ENCODE measurements around the gene GMEB1. TPM values are rescaled to one million over a fixed set of nuclear protein-coding genes. Genes with fewer than 3 reads are reported as not detected.
A peak's percentile ranks its signal among the peaks of the same experiment; 100 is the strongest.
"Not testable (repeated sequence)": the region's sequence is repeated elsewhere in the genome, so short reads cannot be mapped to it uniquely, and the experiment has no call there.

Gene GMEB1
- total and polyA plus RNA-seq, 3 donors from 2014 or later, result 12.6 to 17.2 (median 16.6) TPM

DNA sequence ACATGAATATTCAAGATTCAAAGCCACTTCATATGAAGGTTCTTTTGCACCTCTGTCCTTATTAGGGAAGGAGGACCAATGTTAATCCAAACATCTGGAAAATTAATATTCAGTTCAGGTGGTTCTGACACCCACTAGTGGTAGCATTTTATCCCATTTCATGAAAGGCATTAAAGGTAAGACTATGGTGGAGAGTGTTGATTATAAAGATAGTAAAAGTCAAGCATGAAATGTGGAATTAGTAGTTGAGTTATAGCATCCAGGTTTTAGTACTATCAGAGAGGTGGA, 50.7 kb downstream of the GMEB1 start:
- no peaks in the 10 kb centered on the region for H3K27me3 ChIP-seq
- no peaks in the 10 kb centered on the region for H3K4me1 ChIP-seq
- no peak overlapping the region for H3K4me3 ChIP-seq
- H3K36me3 ChIP-seq (ENCODE audit: low read depth, missing control alignments), result no peaks in the 10 kb centered on the region
- no peaks in the 10 kb centered on the region for H3K9me3 ChIP-seq
- no peak for DNase-seq
- H3K27ac ChIP-seq, result no peak overlapping the region
- no peak for TF ChIP-seq POLR2A (IDR thresholded peaks at IDR 0.05)
- TF ChIP-seq, protein P1, sequence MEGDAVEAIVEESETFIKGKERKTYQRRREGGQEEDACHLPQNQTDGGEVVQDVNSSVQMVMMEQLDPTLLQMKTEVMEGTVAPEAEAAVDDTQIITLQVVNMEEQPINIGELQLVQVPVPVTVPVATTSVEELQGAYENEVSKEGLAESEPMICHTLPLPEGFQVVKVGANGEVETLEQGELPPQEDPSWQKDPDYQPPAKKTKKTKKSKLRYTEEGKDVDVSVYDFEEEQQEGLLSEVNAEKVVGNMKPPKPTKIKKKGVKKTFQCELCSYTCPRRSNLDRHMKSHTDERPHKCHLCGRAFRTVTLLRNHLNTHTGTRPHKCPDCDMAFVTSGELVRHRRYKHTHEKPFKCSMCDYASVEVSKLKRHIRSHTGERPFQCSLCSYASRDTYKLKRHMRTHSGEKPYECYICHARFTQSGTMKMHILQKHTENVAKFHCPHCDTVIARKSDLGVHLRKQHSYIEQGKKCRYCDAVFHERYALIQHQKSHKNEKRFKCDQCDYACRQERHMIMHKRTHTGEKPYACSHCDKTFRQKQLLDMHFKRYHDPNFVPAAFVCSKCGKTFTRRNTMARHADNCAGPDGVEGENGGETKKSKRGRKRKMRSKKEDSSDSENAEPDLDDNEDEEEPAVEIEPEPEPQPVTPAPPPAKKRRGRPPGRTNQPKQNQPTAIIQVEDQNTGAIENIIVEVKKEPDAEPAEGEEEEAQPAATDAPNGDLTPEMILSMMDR (IDR thresholded peaks at IDR 0.05), result peak in 1 of 3 experiments; percentile 8
- intact Hi-C loops (cut with DNase I; ENCODE audit: low total_unique reads), result no loop called here

DNA sequence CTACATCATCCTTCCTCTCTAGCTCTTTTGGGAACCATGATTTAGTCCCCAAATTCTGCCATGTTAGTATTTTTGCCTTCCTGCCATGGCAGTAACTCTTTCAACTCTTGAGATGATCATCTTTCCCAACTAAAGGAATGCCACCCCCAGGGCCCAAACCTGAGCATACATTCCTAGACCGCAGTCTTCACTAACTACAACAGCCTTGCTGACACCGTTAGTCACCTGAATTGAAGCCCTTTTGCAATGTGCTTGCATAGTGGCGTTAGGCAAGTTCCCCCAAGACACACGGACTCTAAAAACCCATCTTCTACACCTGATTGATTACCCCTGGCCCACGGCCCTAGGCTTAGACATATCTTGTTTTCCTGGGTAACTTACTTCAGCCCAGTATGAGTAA, 51.8 kb downstream of the GMEB1 start:
- TF ChIP-seq, protein P1 (IDR thresholded peaks at IDR 0.05), result no peak
- no peak for TF ChIP-seq POLR2A (IDR thresholded peaks at IDR 0.05)
- Histone ChIP-seq H3K27me3 (no peaks in the 10 kb centered on the region), H3K36me3 (ENCODE audit: low read depth, missing control alignments) (no peaks in the 10 kb centered on the region), H3K9me3 (no peaks in the 10 kb centered on the region), H3K4me1 (no peaks in the 10 kb centered on the region), H3K4me3 (no peak overlapping the region), H3K27ac (no peak overlapping the region)
- WGBS, 2 donors, result 57 to 61% methylated on average over 5 of the region's 5 CpGs
- intact Hi-C loops (cut with DNase I; ENCODE audit: low total_unique reads), result no loop called here
- no peak for DNase-seq

DNA sequence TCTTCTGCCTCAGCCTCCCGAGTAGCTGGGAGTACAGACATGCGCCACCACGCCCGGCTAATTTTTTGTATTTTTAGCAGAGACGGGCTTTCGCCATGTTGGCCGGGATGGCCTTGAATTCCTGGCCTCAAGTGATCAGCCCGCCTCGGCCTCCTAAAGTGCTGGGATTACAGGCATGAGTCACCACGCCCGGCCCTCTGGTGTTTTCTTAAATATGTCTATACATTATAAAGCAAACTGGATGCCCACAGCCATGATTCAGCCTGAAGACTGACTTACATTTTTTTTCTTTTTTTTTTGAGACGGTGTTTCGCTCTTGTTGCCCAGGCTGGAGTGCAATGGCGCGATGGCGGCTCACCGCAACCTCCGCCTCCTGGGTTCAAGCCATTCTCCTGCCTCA, 53.3 kb downstream of the GMEB1 start:
- intact Hi-C loops (cut with DNase I; ENCODE audit: low total_unique reads); H3K4me1 ChIP-seq; H3K36me3 ChIP-seq (ENCODE audit: low read depth, missing control alignments); H3K27ac ChIP-seq; H3K27me3 ChIP-seq; DNase-seq; H3K9me3 ChIP-seq: not testable (repeated sequence)
- WGBS, 2 donors, result 65 to 74% methylated on average over 18 of the region's 18 CpGs
- peak overlapping the region in 1 of 2 donors; percentile 29 for H3K4me3 ChIP-seq

DNA sequence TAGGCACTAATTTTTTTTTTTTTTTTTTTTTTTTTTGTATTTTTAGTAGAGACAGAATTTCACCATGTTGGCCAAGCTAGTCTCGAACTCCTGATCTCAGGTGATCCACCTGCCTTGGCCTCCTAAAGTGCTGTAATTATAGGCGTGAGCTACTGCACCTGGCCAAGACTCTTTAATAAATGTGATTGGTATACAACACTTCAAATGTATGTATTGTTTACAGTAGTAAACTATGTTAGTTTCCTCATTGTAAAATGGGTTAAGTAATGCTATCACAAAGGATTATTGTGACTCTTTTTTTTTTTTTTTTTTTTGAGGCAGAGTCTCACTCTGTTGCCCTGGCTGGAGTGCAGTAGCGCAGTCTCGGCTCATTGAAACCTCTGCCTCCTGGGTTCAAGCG, 56.8 kb downstream of the GMEB1 start:
- H3K27me3 ChIP-seq; H3K36me3 ChIP-seq (ENCODE audit: low read depth, missing control alignments); intact Hi-C loops (cut with DNase I; ENCODE audit: low total_unique reads); H3K9me3 ChIP-seq; H3K4me3 ChIP-seq; H3K27ac ChIP-seq; H3K4me1 ChIP-seq; DNase-seq: not testable (repeated sequence)
- 92 to 95% methylated on average over 5 of the region's 5 CpGs for WGBS, 2 donors

DNA sequence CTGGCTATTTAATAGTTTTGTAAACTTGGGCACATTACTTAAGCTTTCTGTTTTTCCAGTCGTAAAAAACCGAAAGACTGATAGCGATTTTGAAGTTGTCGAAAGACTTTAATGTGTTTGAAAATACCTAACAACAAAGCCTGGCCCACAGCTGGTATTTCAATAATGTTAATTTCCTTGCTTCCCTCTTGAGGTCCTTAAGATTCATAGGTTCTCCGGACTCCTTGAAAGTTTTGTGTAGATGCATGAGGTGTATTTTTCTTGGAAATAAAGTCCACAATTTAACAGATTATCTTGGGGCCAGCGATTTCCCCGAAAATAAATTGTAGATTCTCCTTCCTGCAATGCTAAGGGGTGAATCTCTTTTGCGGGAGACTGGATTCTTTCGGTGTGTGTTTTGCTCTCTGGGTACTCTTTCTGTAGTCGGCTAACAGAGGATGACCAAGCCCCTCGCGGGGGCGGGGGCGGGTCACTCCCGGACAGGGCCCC, 67.4 kb downstream of the GMEB1 start:
- H3K4me1 ChIP-seq, result peaks cover 17% of the 10 kb centered on the region
- no peaks in the 10 kb centered on the region for H3K36me3 ChIP-seq (ENCODE audit: low read depth, missing control alignments)
- no peaks in the 10 kb centered on the region for H3K27me3 ChIP-seq
- no peak for DNase-seq
- peak overlapping the region; percentile 96 to 99 for H3K27ac ChIP-seq
- intact Hi-C loops (cut with DNase I; ENCODE audit: low total_unique reads), result no loop called here
- WGBS, 2 donors, result 11% methylated on average over 15 of the region's 15 CpGs
- H3K9me3 ChIP-seq, result no peaks in the 10 kb centered on the region
- peak overlapping the region; percentile 97 to 100 for H3K4me3 ChIP-seq
- TF ChIP-seq, protein P1 (IDR thresholded peaks at IDR 0.05), result no peak
- no peak for TF ChIP-seq POLR2A (IDR thresholded peaks at IDR 0.05)

DNA sequence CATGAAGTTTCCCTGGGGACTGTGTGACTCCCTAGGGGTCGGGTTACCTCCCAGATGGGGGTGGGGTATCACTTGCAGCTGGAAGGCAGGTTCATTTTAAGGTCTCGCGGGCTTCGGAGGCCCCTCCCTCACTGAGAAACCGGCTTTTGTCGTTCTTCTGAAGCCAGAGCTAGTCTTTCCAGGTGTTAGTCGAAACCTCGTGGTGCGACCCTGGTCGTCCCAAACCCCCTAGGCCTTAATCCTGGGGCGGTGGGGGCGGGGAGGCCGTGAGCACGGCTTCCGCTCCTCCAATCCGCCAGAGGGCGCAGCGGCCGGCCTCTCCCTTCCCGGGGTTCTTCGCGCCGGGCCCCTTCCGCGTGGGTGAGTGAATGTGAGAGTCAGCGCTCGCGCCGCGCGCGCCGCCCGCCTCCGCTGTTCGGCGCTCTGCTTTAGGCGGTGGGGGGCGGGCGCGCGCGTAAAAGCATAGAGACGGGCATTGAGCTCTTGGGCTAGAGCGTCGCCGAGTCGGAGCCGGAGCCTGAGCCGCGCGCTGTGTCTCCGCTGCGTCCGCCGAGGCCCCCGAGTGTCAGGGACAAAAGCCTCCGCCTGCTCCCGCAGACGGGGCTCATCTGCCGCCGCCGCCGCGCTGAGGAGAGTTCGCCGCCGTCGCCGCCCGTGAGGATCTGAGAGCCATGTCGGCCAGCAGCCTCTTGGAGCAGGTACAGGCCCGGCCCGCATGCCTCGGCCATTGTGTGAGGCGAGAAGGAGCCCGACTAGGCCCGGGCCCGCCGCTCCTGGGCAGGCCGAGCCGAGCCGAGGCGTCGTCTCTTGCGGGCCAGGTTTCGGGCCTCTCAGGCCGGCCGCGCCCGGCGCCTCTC, 68.1 kb downstream of the GMEB1 start, which contains the start of gene YTHDF2:
Gene YTHDF2, plus strand, starts transcription at position 491 of the 857 bp plus-strand sequence. Its CDS starts 181 bp downstream, at position 672.
- peak; percentile 97 for DNase-seq
- no peaks in the 10 kb centered on the region for H3K27me3 ChIP-seq
- peak within 1 kb of the TSS; percentile 96 to 99 for H3K27ac ChIP-seq
- peaks cover 22% of the 10 kb centered on the region for H3K4me1 ChIP-seq
- peak; percentile 40 for TF ChIP-seq POLR2A (IDR thresholded peaks at IDR 0.05)
- TF ChIP-seq, protein P1 (IDR thresholded peaks at IDR 0.05), result peak; percentile 91 to 98 (median 93)
- H3K36me3 ChIP-seq (ENCODE audit: low read depth, missing control alignments), result no peaks in the 10 kb centered on the region
- 0 to 1% methylated on average over 10 to 89 of the region's 92 CpGs for WGBS, 2 donors
- H3K9me3 ChIP-seq, result no peaks in the 10 kb centered on the region
- H3K4me3 ChIP-seq, result peak within 1 kb of the TSS; percentile 97 to 100
- intact Hi-C loops (cut with DNase I; ENCODE audit: low total_unique reads), result no loop called here
